ENCODE data around the gene SH3RF1.
A peak's percentile ranks its signal among the peaks of the same experiment; 100 is the strongest.
"Not testable (repeated sequence)": the region's sequence is repeated elsewhere in the genome, so short reads cannot be mapped to it uniquely, and the experiment has no call there.

Gene SH3RF1

DNA sequence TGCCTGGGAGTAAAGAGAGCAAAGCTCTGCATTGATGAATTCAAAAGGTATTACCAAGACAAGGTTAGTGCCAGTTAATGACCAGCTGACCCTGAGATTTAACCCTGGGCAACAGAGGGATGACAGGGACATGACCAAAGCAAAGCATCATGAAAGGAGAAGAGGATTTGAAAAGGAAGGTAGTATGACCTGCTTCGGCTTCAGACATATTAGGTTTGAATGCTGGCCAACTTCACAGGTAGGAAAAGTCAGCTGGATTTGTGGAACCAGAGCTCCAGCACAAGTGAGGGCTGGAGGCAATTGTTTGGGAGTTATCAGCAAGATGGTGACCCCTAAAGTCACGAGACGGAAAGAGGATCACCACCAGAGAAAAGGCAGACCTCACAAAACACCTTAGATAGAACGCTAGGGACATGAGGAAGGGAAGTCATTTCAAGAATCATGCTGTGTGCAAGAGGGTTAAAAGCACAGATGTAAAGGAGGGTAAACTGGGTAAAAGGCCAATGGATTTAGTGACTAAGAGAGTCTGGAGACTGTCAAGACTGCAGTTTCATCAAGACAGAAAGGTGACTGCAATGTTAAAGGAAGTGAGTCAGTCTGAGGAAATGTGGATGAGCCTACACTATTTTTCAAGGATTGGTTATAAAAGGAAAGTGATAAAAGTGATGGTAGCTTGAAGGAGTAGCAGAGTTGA, 45.6 kb downstream of the SH3RF1 start:
- peak in 1 of 5 experiments; percentile 3 for DNase-seq

- DNase-seq = no peak
Observed at GRCh38 chr4:169222761-169223160, 48.0 kb downstream of the SH3RF1 start.

DNA sequence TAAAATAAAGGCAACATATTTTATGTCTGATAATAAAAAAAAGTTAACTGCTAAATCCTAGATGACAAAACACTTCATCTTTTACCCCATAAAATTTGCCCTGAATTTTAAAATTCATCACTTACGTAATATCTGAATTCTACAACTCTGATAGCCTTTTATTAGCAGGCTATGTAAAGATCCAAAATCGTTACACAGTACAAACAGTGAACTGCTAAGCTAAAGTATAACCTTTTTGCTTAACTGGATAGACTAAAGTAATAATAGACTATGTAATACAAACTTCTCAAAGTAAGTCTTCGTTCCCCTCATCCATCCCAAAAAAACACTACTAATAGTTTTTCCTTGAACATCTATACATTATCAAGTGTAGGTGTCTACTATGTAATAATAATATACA, 49.1 kb downstream of the SH3RF1 start:
- DNase-seq = no peak

GRCh38 chr4:169220854-169221411, 49.8 kb downstream of the SH3RF1 start:
- no peak for DNase-seq

- no peak for DNase-seq
Observed at GRCh38 chr4:169220447-169220846, 50.3 kb downstream of the SH3RF1 start.

DNA sequence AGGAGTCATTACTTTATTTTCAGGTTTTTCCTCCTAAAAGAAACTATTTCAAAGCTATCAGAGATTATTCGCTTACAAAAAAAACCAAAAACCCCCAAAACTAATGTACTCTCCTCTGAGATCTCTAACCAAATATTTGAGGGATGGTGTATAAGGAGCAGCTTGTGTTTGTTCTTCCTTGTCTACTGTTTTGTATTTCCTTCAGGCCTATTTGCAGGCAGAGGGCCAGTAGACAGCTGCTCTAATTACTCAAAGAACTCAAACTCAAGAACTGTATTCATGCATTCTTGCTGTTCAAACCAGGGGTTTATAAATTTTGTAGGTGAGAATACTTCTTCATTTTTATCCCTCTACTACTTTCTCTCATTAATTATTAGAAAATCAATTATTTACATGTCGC, 51.3 kb downstream of the SH3RF1 start:
- DNase-seq = no peak

GRCh38 chr4:169215656-169216055, 55.1 kb downstream of the SH3RF1 start:
- DNase-seq = no peak

DNA sequence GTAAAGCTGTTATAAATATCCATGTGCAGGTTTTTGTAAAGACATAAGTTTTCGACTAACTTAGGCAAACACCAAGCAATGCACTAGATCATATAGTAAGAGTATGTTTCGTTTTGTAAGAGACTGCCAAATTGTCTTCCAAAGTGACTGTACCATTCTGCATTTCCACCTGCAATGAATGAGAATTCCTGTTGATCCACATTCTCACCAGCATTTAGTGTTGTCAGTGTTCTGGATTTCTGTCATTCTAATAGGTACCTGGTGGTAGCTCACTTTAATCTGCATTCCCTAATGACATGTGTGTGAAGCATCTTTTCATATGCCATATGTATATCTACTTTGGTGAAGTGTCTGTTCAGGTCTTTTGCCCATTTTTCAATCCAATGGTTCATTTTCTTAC, 57.8 kb downstream of the SH3RF1 start:
- DNase-seq = no peak

DNA sequence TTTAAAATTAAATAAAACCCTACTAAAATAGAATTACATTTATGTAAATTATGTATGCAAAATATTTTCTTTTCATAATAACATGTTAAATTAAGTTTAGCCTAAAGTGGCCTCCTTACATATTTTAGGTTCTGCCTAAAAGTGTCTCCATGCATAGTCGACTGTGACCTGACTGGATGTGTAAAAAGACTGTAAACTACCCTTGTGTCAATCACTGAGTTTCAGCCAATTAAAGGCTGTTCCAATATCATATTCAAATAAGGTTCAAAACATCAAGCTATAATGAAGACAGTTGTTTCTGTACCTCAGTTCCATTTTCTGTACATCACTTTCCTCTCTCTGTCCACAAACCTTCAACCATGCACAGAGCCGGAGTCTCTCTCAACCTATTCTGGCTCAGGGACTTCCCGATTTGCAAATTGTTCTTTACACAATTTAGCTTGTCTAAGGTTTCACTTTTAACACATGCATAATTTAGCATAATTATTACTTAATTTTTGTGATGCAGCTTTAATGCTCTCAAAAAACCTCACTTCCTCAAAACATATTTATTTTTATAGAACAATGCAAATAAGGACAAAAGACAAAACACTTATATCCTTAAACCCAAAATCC, 60.1 kb downstream of the SH3RF1 start:
- DNase-seq = no peak

GRCh38 chr4:169209388-169209883, 61.3 kb downstream of the SH3RF1 start:
- DNase-seq = no peak

GRCh38 chr4:169208516-169208915, 62.2 kb downstream of the SH3RF1 start:
- no peak for DNase-seq

- DNase-seq = no peak
Observed at GRCh38 chr4:169208090-169208455, 62.7 kb downstream of the SH3RF1 start.

DNA sequence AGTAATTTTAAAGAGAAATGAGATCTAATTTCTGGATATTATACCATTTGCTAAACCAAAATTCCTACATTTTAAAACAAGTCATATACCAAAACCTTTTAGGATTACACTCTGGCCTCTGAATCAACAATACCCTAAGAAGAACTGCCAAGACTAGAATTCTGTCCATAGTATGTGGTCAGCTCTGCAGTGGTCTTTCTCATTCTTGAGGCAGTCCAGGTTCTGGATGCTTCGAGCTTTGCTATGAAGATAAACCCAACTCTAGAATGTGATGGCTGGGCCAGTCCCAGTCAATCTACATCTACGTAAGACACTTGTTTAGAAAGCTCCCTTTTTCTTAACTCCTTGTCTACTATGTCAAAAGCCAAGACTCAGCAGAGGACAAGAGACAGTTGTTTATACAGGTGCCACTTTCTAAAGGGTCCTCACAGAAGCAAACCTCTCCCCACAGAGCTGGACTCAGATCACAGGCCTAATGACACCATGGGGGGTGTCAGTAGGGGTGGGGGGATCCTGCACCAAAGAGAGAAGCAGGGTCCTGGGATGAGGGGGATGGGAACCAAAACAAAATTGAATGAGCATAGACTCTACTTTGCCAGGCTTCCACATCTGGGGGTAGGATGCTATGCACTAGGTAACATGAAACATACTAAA, 63.2 kb downstream of the SH3RF1 start:
- no peak for DNase-seq

DNA sequence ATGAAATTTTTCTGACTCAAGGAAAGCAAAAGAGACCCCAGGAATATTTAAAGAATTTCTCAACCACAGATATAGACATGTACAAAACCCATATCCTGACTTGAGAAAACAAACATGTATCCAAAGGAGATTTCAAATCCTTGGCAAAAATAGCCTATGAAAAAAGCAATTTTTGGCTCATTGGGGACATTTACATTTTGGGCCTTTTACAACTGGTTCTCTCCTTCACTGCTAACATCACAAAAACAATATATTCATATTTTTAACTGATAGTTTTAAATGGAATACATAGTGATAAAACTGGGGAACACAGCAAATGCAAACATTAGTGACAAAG, 65.0 kb downstream of the SH3RF1 start:
- DNase-seq = no peak

DNA sequence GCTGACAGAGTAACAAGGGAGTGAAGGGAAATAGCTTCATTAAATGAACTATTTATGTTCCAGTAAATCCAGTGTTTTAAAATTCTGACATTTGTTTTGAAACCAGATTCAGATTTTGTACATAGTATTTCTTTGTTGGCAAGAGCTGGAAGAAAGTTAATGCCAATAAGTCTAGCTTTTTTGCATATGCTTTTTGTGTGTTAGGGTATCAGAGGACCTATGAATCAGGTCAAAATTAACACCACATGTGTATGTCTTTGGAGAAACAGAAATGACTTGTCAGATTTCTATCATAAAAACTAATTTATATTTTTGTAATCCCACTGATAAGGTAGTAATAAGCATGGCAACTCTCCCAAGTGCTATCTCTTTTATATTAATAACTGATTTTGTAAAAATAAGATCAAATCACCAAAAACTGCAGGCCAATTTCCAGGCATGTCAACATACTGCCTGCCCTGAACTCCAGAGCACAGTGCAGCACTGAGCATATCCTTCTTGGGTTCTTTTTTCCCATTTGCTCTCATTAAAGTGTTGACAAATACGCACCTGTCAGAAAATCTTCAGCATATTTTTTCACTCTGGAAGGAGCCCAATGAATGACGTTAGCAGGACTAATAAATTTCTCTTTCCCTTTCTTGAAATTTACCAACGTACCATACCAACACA, 65.5 kb downstream of the SH3RF1 start:
- no peak for DNase-seq

GRCh38 chr4:169203891-169204290, 66.9 kb downstream of the SH3RF1 start:
- no peak for DNase-seq

DNA sequence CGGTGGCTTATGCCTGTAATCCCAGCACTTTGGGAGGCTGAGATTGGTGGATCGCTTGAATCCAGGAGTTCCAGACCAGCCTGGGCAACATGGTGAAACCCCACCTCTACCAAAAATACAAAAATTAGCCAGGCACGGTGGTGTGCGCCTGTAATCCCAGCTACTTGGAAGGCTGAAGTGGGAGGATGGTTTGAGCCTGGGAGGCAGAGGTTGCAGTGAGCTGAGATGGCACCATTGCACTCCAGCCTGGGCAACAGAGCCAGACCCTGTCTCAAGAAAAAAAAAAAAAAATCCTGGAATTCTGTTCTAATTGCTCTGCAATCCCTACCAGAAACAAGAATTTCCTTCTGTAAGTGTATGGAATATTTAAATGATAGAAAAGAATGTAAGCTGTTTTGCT, 67.5 kb downstream of the SH3RF1 start:
- not testable (repeated sequence) for DNase-seq

DNA sequence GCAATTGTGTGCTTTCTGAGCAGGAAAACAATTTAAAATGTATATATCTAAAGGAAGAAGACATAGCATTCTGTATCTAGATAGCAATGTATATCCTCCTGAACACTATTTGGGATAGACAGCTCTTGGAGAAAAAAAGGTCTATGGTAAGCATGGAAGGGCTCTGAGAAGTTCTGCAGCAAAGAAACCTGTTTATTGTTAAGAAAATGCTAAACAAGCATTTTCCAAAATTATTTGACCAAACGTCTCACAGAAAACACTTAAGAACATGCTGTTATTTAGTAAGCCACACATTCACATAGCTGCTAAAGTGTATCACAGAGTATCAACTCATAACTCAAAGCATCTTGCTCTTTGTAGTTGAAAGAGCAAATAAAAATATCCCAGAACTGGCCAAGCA, 67.9 kb downstream of the SH3RF1 start:
- no peak for DNase-seq

- no peak for DNase-seq
Observed at GRCh38 chr4:169202145-169202699, 68.5 kb downstream of the SH3RF1 start.

GRCh38 chr4:169201222-169202144, 69.3 kb downstream of the SH3RF1 start:
- DNase-seq = no peak

DNA sequence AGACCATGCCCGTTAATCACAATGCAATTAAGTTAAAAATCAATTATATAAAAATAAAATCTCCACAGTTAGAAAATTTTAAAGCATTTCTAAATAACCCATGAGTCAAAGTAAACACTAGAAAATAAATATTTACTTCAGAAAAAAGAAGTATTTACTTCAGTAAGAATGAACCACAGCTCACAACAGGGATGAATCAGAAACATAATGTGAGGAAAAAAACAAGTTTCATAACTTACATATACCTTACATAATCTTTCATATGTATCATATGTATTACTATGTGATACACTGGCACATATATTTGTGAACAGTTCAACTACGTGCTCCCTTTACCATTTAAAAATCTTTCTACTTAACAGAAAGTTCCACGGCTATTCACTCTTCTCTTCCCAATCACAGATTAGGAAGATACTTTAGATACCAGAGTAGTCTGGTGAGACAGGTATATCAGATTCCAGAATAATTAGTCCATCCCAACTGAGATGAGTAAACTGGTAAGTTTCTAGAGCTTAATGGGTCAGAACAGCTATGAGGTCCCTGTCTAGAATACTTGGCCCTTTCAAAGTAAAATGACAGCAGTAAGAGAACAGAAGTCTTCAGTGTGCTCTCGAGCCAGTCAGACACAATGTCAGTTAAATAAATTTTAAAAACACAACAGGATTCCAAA, 70.3 kb downstream of the SH3RF1 start:
- DNase-seq = no peak
